Activated CD4-positive, CD25-positive, alpha-beta regulatory T cell treated with anti-CD3 and anti-CD28 coated beads, Interleukin-2, amount 50 U/mL, for 72 hours (primary cell): Measurements from ENCODE around the gene SCAPER.
"Not testable (repeated sequence)": the region's sequence is repeated elsewhere in the genome, so short reads cannot be mapped to it uniquely, and the experiment has no call there.

Source experiments
- DNase-seq: peaks from one replicate; pipeline ENCODE4 v3.0.0; 2021

The SCAPER gene

DNA sequence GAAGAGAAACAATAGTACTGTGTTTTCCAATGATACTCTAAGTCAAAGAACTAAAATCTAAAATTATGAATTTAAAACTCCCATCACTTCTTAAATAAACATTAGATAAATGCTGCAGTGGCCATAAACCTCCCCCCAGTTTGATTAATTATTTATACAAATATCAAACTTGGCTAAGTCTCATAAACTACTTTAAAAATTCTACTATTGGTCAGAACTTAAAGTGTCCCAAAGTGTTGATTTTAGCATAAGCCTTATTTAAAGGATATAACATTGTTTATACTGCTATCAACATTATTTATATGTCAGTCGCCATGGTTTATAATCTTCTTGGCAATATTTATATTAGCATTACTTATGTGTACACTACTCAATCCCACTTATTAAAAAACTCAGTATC lies 132.4 kb downstream of the SCAPER start:
- DNase-seq: no peak

DNA sequence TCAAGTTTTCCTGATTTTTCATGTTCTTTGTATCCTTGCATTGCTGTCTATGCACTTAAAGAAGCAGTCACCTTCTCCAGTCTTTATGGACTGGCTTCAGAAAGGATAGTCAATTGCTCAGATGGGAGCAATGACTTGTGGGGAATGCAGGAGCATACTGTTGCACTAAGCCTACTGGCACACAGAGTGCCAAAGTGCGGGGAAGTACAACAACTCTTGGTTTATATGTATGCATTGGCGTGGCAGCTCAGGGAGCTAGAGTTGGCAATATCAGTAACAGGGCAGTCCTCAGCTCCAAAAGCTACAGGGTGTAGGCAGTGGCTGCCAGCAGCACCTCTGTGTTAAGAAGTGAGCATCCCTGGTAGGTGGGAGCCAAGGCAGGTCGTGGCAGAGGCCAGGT lies 141.1 kb downstream of the SCAPER start:
- no peak for DNase-seq

DNA sequence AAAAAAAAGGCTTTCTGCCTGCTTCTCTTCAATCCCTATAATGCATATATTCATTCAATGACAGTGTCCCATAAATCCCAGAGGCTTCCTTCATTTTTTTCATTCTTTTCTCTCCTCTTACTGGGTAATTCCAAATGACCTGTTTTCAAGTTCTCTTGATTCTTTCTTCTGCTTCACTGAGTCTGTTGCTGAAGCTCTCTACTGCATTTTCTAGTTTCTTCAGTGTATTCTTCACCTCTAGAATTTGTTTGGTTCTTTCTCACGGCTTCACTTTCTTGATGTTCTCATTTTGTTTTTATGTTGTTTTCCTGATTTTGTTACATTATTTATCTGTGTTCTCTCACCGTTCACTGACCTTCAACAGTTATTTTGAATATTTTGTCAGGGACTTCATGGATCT lies 141.6 kb downstream of the SCAPER start:
- no peak for DNase-seq

DNA sequence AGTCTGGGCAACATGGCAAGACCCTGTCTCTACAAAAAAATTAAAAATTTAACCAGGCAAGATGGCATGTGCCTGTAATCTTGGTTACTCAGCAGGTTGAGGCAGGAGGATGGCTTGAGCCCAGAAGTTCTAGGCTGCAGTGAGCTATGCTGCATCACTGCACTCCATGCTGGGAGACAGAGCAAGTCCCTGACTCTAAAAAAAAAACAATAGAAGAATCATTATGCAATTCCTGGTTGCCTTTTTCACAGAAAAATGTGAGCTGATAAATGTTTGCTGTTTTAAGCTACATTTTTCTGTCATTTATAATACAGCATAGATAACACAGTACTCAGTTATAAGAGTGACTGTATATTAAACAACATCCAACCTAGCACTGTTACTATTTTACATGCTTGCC lies 148.8 kb downstream of the SCAPER start:
- no peak for DNase-seq

DNA sequence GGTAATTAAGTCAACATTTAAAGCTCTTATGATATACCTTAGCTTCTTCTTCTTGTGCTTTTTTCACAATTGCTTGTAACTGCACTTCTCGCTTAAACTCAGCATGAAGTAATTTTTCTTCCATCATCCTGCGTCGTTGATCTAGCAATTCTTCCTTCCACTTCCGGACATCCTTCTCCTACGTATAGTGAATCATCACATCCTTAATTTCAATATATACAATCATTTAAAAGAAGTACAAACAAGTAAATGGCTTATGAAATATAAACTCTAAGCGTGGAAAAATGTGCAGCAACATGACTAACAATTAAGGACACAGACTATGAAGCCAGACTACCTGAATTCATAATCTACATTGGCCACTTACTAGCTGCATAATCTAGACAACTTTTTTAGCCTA lies 151.4 kb downstream of the SCAPER start:
- DNase-seq: no peak

DNA sequence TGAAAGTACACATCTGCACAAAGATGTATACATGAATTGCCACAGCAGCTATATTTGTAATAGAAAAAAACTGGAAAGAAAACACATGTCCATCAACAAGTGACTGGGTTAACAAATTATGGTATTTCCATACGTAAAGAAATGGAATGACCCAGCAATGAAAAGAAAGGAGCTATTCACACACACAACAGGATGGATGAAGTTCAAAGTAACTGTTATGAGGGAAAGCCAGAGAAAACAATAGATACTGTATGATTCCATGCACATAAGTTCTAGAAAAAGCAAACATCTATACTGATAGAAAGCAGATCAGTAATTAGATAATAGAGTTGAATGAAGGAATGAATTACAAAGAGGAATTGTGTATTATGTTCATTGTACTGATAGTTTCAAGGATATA lies 152.0 kb downstream of the SCAPER start:
- DNase-seq: no peak

DNA sequence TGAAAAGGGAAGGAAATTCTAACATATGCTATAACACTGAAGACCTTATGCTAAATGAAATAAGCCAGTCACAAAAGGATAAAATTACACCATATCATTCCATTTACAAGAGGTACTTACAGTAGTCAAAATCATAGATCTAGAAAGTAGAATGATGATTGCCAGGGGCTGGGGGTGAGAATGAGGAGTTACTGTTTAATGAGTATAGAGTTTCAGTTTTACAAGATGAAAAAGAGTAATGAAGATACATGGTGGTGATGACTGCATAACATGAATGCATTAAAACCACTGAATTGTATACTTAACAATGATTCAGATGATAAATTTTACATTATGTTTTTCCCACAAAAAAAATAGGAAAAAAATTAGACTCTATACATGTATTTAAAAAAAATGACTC lies 152.6 kb downstream of the SCAPER start:
- no peak for DNase-seq

DNA sequence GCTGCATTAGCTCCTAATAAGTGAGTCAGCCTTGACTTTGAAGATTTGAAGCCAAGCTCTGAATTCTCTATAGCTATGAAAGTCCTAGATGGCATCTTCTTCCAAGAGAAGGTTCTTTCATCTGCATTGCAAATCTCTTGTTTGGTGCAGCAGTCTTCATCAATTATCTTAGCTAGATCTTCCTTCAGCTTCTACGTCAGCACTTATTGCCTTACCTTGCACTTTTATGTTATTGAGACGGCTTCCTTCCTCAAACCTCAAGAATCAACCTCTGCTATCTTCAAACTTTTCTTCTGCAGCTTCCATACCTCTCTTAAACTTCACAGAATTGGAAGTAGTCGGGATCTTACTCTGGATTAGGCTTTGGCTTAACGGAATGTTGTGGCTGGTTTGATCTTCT lies 167.6 kb downstream of the SCAPER start:
- DNase-seq: no peak

DNA sequence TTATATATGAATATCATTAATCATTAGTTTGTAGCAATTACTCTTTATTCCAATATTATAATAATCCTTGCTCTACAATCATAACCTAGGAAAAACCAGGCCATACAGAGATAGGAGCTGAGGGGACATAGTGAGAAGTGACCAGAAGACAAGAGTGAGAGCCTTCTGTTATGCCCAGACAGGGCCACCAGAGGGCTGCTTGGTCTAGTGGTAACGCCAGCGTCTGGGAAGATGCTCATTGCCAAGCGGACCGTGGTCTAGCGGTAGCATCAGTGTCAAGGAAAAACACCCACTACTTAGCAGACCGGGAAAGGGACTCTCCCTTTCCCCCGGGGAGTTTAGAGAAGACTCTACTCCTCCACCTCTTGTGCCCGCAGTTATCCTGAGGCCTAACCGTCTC lies 172.8 kb downstream of the SCAPER start:
- DNase-seq: not testable (repeated sequence)

DNA sequence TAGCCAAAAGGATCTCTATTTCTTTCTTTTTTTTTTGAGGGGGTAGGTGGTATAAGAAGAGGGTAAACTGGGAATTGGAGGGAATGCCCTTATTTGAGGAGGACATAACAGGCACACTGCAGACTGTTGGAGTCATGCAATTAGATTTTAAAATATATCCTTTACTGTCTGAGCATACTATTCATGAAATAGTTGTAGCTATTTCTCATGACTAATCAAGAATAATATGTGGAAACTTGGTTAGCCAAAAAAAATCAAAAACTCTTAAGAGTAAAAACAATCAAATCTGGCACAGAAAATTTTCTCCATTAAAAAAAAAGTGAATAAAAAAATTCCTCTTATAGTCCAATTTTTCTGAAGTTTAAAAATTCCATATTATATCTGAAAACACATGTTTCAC lies 174.9 kb downstream of the SCAPER start:
- no peak for DNase-seq

DNA sequence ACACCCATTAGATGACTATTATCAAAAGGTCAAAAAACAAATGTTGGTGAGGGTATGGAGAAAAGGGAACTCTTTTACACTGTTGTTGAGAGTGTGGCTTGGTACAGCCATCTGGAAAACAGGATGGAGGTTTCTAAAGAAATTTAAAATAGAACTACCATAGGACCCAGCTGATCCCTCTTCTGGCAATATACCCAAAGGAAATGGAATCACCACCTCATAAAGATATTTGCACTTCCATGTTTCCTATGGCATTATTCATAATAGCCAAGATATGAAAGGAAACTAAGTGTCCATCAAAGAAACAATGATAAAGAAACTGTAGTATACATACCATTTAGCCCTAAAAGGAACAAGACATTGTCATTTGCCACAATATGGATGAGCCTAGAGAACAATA lies 186.3 kb downstream of the SCAPER start:
- no peak for DNase-seq

DNA sequence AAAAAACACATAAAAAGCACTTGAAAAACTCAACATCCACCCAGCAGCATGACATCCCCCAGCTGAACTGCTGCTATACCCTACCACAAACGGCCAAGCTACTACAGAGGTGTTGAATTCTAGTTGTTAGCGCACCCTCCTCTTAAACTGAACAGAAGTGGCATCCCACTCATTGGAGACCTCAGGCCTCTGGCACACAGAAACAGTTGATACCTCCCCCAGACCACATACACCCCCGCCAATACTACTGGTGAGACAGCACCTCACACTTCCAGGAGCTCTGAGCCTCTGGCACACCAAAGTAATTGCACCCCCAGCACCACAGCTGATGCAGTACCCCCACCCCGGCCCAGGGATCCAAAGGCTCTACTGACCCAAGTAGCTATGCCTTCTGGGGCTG lies 190.2 kb downstream of the SCAPER start:
- no peak for DNase-seq

DNA sequence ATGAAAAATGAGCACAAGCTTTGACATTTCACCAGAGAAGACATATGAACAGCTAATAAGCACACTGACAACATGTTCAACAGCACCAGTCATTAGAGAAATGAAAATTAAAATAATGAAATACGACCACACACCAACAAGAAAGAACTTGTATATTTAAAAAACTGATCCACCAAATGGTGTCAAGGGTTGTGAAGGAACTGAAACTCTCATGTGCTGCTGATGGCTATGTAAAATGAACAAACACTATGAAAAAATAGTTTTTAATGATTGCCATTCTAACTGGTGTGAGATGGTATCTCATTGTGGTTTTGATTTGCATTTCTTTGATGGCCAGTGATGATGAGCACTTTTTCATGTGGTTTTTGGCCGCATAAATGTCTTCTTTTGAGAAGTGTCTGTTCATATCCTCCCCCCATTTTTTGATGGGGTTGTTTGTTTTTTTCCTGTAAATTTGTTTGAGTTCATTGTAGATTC lies 193.8 kb downstream of the SCAPER start:
- no peak for DNase-seq

DNA sequence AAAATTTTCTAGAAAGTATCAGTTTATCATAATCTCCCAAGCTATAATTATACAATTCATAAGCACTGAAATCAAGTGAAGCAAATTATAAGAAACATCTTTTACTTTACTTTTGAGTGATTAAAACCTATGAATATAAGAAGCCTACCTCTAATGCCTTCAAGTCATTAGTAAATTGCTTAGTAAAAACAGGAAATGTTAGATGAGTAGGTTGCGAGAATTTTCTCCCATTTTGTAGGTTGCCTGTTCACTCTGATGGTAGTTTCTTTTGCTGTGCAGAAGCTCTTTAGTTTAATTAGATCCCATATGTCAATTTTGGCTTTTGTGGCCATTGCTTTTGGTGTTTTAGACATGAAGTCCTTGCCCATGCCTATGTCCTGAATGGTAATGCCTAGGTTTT lies 201.1 kb downstream of the SCAPER start:
- not testable (repeated sequence) for DNase-seq

DNA sequence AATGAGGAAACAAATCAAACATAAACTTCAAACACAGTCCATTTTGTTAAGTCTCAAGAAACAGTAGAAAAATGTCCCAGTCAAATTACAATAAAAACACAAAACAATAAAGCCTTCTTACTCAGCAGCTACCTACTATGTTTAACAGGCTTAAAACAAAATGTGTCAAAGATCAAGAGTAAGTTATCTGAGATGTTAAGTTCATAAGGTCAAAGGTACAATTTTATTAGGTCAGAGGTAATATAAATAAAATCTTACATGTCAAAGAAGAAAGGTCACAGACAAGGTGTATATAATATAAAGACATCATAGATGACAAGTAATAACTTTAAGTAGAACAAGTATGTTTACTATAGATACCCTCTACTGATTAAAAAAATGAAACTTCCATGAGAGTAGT lies 208.3 kb downstream of the SCAPER start:
- DNase-seq: no peak

DNA sequence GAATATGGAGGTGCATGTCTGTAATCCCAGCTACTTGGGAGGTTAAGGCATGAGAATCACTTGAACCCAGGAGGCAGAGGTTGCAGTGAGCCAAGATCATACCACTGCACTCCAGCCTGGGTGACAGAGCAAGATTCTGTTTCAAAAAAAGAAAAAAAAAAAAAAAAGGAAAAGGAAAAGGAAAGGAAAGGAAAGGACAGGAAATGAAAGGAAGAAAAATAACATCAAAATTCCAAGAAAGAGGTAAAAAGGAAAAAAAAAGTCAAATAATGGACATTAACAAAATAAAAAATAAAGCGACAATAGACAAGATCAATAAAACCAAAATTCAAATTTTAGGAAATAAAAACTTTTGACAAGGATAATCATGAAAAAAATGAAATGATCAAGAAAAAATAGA lies 212.6 kb downstream of the SCAPER start:
- DNase-seq: not testable (repeated sequence)

DNA sequence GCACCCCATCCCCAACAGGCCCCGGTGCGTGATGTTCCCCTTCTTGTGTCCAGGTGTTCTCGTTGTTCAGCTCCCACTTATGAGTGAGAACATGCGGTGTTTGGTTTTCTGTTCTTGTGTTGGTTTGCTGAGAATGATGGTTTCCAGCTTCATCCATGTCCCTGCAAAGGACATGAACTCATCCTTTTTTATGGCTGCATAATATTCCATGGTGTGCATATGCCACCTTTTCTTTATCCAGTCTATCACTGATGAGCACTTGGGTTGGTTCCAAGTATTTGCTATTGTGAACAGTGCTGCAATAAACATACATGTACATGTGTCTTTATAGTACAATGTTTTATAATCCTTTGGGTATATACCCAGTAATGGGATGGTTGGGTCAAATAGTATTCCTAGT lies 217.5 kb downstream of the SCAPER start:
- DNase-seq: not testable (repeated sequence)

DNA sequence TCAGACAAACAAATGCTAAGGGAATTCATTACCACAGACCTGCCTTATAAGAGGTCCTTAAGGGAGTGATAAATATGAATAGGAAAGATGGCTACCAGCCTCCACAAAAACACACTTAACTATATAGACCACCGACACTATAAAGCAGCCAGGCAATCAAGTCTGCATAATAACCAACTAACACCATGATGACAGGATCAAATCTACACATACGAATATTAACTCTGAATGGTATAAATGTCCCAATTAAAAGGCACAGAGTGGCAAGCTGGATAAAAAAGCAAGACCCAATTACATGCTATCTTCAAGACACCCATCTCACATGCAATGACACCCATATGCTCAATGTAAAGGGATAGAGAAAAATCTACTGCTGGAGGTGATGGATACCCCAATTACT lies 221.1 kb downstream of the SCAPER start:
- DNase-seq: no peak

DNA sequence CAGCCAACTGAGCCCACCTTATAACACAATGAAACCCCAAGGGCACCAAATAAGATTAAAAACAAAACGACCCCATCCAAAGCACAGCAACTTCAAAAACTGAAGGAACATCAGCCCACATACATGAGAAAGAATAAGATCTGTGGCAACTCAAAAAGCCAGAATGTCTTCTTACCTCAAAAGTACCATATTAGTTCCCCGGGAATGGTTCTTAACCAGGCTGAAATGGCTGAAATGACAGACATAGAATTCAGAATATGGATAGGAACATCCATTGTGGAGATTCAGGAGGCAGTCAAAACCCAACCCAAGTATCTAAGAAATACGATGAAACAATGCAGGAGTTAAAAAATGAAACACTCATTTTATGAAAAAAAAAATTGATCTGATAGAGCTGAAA lies 222.3 kb downstream of the SCAPER start:
- no peak for DNase-seq

DNA sequence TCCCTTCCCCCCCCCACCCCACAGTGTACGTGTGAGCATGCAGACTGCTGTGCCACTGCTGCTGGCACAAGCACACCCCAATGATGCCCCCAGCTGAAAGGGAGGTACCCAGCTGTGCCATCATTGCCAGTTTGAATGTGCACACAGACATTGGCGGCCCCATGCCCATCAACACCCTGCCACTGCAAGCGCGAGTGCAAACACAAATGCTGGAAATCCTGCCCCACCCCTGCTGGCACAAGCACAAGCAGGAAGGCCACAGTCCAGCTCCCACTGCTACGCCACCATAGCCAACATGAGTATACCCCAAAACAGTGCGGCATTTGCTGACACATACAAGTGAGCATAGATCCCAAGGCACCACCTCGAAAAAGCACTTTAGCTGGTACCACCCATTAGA lies 222.9 kb downstream of the SCAPER start:
- no peak for DNase-seq

DNA sequence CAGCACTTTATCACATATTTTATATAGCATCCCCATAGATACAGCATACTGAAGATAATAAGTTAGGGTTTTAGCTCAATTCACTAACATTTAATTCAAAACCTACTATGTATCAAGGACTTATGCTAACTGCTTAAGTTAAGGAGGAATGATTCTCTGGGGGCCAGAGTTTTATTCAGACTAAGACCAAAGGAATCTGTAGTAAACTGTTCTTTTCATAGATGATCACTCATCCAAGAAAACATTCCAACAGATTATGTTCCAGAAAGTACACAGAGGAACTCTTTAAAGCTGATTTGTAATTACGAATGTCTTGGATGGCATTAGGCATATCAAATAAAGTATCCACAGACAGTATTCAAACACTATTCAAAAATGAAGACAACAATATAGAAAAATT lies 226.4 kb downstream of the SCAPER start:
- no peak for DNase-seq

DNA sequence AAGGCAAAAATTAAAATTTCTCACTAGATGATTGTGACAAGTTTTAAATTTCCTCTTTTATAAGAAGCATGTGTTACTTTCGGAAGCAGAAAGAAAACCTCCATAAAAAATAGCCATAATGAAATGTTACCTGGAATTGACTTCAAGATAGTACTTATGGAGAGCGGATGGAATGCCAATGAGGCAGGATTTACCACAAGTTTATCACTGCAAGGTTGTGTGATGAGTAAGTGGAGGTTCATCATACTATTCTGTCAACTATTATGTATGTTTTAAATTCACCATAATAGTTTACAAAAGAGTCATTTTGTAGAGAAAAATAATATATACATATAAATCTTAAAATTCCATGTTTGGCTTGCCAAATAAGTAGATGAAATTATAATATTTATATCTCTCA lies 230.3 kb downstream of the SCAPER start:
- DNase-seq: no peak

DNA sequence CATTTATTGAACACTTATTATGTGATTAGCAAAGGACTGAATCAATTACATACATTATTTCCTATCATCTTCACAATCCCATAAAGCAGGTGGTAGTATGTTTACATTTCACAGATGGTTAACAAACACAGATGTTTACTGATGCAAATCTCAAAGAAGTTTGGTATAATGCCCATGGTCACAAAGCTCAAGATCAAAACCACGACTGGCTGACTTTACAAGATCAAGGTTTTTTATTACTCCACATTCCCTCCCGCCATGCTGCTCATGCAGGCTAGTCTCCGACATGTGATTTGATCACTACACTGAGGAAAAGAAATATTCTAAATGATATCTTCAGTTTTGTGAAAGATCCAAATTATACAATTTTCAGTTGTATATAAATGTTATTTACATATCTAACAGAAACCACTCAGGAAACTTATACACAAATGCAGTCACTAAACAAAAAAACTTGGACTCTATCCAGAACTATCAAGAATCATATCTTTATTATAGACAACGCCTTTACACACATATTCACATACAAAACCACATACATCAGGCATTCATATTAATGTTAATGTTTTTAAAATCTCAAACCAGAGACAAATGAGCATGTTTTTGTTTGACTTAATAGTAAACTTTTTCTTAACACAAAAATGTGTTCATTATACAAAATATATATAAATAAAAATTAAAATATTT lies 235.5 kb downstream of the SCAPER start:
- DNase-seq: no peak

DNA sequence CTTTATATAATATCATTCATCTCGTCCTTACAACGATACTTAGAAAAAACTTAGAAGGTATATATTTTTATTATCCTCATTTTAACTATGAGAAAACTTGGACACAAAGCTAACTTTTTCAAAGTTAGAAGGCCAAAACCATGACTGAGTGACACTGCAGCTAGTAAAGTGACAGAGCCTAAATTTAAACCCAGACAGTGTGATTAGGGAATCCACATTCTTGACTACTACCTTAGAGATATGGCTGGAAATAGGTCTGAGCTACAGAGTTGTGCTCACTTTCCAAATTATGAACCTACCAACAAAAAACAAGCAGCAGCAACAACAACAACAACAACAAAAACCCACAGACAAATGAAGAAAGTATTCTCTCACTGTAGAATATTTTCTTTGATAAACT lies 236.2 kb downstream of the SCAPER start:
- DNase-seq: no peak

DNA sequence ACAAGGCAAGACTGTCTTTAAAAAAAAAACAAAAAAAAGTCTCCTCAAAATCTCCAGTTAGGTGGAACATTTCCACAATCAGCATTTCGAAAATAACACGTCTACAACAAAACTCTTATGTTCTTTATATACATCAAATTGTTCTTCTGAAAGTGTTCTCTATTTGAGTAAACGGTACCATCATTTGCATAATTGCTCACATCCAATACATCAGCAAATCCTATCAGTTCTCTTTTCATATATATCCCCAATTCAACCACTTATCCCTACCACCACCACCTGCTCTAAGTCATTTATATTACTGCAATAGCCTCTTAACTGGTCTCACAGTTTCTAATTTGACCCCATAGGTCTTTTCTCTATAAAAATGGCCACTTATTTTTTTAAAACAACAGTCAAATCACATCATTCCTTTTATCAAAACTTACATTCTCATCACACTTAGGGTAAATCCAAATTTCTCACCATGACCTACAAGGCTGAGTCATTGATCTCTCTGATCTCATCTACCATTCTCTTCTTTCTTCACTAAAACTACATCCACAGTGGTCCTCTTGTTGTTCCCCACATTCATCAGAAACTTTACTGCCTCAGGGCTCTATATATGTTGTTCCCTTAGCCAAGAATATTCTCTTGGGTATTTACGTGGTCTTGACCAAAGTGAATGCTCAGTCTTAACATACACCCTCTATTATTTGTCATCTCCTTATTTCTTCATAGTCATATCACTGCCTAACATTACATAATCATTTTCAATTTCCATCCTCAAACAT lies 237.0 kb downstream of the SCAPER start:
- DNase-seq: no peak
